Measurements from ENCODE around the gene DPM3. TPM values are rescaled to one million over a fixed set of nuclear protein-coding genes. Genes with fewer than 3 reads are reported as not detected.

The DPM3 gene
- total RNA-seq, 2 donors from 2014 or later: 6.2 to 106 TPM

DNA sequence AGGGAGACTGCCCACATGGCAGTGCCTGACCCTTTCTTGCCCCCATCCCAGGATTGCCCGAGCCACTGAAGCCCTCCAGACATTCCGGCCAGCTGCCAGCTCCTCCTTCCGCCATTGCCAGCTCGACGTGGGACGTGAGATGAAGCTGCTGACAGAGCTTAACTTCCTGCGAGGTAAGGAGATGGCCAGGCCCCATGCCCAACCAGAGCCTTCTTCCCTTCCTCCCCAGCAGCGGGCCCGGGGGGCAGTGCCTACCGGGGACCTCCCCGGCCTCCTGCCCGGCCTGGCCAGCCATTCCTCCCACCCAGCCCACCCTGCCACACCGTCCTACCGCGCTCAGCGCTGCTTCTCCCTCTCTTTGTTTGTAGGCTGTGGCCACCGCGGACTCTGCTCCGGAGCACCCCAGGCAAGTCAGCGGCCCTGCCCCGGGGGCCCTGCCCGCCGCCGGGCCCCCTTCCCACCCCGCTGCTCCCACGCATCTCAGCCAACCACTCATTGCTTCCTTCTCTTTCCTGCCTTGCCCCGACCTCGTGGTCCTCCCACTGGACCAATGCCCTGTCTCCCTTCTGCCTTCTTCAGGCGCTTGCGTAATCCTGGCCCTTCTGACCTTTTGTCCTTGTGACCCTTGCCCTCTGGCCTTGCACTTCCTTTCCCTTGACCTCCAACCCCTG is 38.2 kb upstream of the DPM3 start:
- WGBS, 2 donors: 87 to 89% methylated on average over 21 to 30 of the region's 30 CpGs
- ATAC-seq (no peak), DNase-seq (peak in 2 of 4 donors; percentile 10 to 24)
- H3K27ac ChIP-seq: no peak overlapping the region
- peaks cover 11% of the 10 kb centered on the region for H3K4me1 ChIP-seq
- intact Hi-C loops (cut with DNase I): loop anchor here (10.0 kb wide), 1 partner anchor 46 kb away; no protein-coding TSS in a partner anchor
- no peak for TF ChIP-seq POLR2A (IDR thresholded peaks at IDR 0.05)
- TF ChIP-seq, protein P1, sequence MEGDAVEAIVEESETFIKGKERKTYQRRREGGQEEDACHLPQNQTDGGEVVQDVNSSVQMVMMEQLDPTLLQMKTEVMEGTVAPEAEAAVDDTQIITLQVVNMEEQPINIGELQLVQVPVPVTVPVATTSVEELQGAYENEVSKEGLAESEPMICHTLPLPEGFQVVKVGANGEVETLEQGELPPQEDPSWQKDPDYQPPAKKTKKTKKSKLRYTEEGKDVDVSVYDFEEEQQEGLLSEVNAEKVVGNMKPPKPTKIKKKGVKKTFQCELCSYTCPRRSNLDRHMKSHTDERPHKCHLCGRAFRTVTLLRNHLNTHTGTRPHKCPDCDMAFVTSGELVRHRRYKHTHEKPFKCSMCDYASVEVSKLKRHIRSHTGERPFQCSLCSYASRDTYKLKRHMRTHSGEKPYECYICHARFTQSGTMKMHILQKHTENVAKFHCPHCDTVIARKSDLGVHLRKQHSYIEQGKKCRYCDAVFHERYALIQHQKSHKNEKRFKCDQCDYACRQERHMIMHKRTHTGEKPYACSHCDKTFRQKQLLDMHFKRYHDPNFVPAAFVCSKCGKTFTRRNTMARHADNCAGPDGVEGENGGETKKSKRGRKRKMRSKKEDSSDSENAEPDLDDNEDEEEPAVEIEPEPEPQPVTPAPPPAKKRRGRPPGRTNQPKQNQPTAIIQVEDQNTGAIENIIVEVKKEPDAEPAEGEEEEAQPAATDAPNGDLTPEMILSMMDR (IDR thresholded peaks at IDR 0.05): no peak
- H3K36me3 ChIP-seq (replicated peaks in 1 of 2; ENCODE audit: insufficient read depth in 1 of 2, low read depth in 2 of 2): no peaks in the 10 kb centered on the region
- no peaks in the 10 kb centered on the region for H3K27me3 ChIP-seq
- no peaks in the 10 kb centered on the region for H3K9me3 ChIP-seq
- H3K4me3 ChIP-seq: no peak overlapping the region

DNA sequence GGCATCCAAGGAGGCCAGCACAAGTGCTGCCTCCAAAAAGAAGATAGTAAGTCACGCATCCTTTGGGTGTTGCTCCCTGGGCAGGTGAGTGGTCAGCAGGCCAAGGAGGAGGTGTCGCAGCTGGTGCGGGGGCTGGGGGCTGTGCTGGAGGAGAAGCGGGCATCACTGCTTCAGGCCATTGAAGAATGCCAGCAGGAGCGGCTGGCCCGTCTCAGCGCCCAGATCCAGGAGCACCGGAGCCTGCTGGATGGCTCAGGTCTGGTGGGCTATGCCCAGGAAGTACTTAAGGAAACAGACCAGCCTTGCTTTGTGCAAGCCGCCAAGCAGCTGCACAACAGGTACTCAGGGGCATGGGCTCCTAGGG is 37.6 kb upstream of the DPM3 start:
- TF ChIP-seq, protein P1 (IDR thresholded peaks at IDR 0.05): no peak
- no peak for TF ChIP-seq POLR2A (IDR thresholded peaks at IDR 0.05)
- no peaks in the 10 kb centered on the region for H3K9me3 ChIP-seq
- H3K27me3 ChIP-seq: no peaks in the 10 kb centered on the region
- no peak for ATAC-seq
- H3K4me1 ChIP-seq: peaks cover 11% of the 10 kb centered on the region
- no peak overlapping the region for H3K27ac ChIP-seq
- DNase-seq: peak in 1 of 4 donors; percentile 12
- H3K4me3 ChIP-seq: no peak overlapping the region
- no peaks in the 10 kb centered on the region for H3K36me3 ChIP-seq (replicated peaks in 1 of 2; ENCODE audit: insufficient read depth in 1 of 2, low read depth in 2 of 2)
- WGBS, 2 donors: 94 to 100% methylated on average over 7 to 9 of the region's 9 CpGs
- intact Hi-C loops (cut with DNase I): loop anchor here (10.0 kb wide), 1 partner anchor 47 kb away; no protein-coding TSS in a partner anchor

DNA sequence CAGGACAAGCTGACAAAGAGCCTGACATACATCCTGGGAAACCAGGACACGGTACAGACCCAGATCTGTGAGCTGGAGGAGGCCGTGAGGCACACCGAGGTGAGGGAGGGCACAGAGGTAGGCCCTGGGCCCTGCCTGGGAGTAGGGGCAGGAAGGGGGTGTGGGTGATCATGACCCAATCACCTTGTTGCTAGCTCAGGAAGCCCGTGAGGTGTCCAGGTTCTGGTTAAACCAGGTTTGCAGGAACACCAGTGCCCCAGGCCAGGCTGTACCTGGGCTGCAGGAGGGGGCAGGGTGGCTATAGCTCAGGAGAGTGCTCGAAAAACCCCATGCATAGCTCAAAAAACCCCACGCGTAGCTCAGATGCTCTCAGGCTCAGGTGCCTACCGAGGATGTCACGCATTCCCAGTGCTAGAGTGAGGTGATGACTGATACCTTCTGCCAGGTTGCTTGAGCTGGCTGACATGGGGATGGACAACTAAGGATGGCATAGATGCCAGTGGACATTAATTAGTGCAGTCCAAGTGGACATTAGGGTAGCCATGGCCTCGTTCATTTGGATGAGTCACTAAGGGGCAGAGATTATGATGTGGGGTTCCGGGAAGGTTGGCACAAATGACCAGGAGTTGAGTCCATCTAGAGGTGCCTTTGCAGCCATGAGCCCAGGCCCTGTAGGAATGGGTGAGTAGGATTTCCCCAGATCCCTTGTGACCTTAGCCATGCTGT is 37.0 kb upstream of the DPM3 start:
- no peak for ATAC-seq
- Histone ChIP-seq H3K27ac (peak overlapping the region in 3 of 4 donors; percentile 12 to 54 (median 22)), H3K36me3 (replicated peaks in 1 of 2; ENCODE audit: insufficient read depth in 1 of 2, low read depth in 2 of 2) (no peaks in the 10 kb centered on the region), H3K4me1 (peaks cover 14% of the 10 kb centered on the region), H3K4me3 (no peak overlapping the region), H3K9me3 (no peaks in the 10 kb centered on the region), H3K27me3 (no peaks in the 10 kb centered on the region)
- WGBS, 2 donors: 57 to 66% methylated on average over 9 to 11 of the region's 11 CpGs
- intact Hi-C loops (cut with DNase I): loop anchor here (10.0 kb wide), 1 partner anchor 47 kb away; no protein-coding TSS in a partner anchor
- DNase-seq: peak in 2 of 4 donors; percentile 12 to 73
- TF ChIP-seq, protein P1 (IDR thresholded peaks at IDR 0.05): no peak
- TF ChIP-seq POLR2A (IDR thresholded peaks at IDR 0.05): no peak

DNA sequence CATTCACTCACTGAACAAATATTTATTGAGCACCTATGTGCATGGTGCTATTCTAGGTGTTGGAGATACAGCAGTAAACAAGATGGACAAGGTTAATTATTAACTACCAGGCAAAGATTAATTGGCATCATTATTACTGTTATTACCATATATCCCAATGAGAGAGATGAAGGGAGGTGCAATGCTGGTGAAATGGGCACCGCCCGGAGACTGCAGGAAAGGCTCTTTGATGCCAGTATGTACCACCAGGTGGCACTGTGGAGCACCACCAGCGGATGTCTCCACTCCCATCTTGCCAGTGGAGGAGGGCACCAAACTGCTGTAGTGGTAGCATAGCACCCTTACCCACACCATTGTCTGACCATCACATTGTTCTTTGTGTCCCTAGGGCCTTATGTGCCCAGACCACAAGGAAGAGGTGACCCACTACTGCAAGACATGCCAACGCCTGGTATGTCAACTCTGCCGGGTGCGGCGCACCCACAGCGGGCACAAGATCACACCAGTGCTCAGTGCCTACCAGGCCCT is 36.3 kb upstream of the DPM3 start:
- ATAC-seq: peak; percentile 72
- Histone ChIP-seq H3K4me1 (peaks cover 19% of the 10 kb centered on the region), H3K36me3 (replicated peaks in 1 of 2; ENCODE audit: insufficient read depth in 1 of 2, low read depth in 2 of 2) (no peaks in the 10 kb centered on the region), H3K27me3 (no peaks in the 10 kb centered on the region), H3K4me3 (no peak overlapping the region), H3K27ac (peak overlapping the region in 3 of 4 donors; percentile 12 to 54 (median 22)), H3K9me3 (no peaks in the 10 kb centered on the region)
- DNase-seq: peak; percentile 87 to 92 (median 90)
- no peak for TF ChIP-seq POLR2A (IDR thresholded peaks at IDR 0.05)
- TF ChIP-seq, protein P1 (IDR thresholded peaks at IDR 0.05): peak; percentile 84 to 96 (median 92)
- intact Hi-C loops (cut with DNase I): loop anchor here (10.0 kb wide), 1 partner anchor 48 kb away; no protein-coding TSS in a partner anchor
- 0 to 59% methylated on average over 2 to 8 of the region's 8 CpGs for WGBS, 2 donors
